ENCODE measurements around the gene DOP1B.
"Not testable (repeated sequence)": the region's sequence is repeated elsewhere in the genome, so short reads cannot be mapped to it uniquely, and the experiment has no call there.

Gene DOP1B

DNA sequence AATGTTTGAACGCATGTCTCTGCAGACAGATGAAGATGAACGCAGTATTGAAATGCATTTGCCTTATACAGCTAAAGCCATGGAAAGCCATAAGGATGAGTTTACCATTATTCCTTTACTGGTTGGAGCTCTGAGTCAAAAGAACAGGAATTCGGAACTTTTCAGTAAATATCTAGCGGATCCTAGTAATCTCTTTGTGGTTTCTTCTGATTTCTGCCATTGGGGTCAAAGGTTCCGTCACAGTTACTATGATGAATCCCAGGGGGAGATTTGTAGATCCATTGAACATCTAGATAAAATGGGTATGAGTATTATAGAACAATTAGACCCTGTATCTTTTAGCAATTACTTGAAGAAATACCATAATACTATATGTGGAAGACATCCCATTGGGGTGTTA is 25.8 kb upstream of the DOP1B start:
- H3K4me1 ChIP-seq (ENCODE audit: control insufficient read depth in 2 of 2, insufficient read depth in 1 of 2, low read depth in 1 of 2, low read length in 2 of 2), result peaks cover 8 to 10% of the 10 kb centered on the region in 2 donors
- peak overlapping the region; percentile 72 for H2AFZ ChIP-seq (ENCODE audit: low read length)
- not testable (repeated sequence) for H3K4me2 ChIP-seq (ENCODE audit: insufficient read depth, low read length, poor library complexity, severe bottlenecking); H3K9me3 ChIP-seq (replicated peaks in 1 of 2; ENCODE audit: control insufficient read depth in 2 of 2, insufficient read depth in 1 of 2, low read depth in 1 of 2, low read length in 2 of 2); H3K27ac ChIP-seq (replicated peaks; ENCODE audit: low read length); H2BK5ac ChIP-seq (ENCODE audit: low read length); H3K9ac ChIP-seq (ENCODE audit: low read depth, low read length, poor library complexity); DNase-seq (ENCODE audit: low spot score); H3K79me1 ChIP-seq (ENCODE audit: low read depth, low read length); H2AK5ac ChIP-seq (ENCODE audit: low read depth, low read length); H3K23ac ChIP-seq (ENCODE audit: low read depth, low read length, poor library complexity); H2BK12ac ChIP-seq (ENCODE audit: low read length); H3K36me3 ChIP-seq (replicated peaks in 1 of 2; ENCODE audit: control insufficient read depth in 2 of 2, insufficient read depth in 2 of 2, low read length in 2 of 2); H3K4ac ChIP-seq (ENCODE audit: low read length); H3K4me3 ChIP-seq (ENCODE audit: low read length in 2 of 2); H2BK120ac ChIP-seq (ENCODE audit: low read depth, low read length); H4K91ac ChIP-seq (ENCODE audit: low read depth, low read length, poor library complexity); H3K18ac ChIP-seq (ENCODE audit: low read length); H4K8ac ChIP-seq (ENCODE audit: low read depth, low read length); H2BK15ac ChIP-seq (ENCODE audit: low read length); H3K14ac ChIP-seq (ENCODE audit: low read length)
- no CpG with 5 or more reads among the region's 5 CpGs for WGBS, 2 donors (ENCODE audit: extremely low coverage in 2 of 2, insufficient read length in 2 of 2, insufficient replicate concordance in 1 of 2)
- peaks cover 10 to 55% (median 32%) of the 10 kb centered on the region in 3 experiments for H3K27me3 ChIP-seq (ENCODE audit: control insufficient read depth in 3 of 3, insufficient read depth in 3 of 3, low read depth in 1 of 3, low read length in 3 of 3)

DNA sequence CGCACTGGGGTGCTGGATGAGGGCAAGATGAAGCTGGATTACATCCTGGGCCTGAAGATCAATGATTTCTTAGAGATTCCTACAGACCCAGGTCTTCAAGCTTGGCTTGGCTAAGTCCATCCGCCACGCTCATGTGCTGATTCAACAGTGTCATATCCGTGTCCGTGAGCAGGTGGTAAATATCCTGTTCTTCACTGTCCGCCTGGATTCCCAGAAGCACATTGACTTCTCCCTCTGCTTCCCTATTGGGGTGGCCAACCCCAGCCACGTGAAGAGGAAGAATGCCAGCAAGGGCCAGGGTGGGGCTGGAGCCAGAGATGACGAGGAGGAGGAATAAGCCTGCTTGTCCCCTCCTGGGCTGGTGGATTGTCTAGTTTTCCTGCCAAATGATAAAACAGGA is 23.9 kb upstream of the DOP1B start:
- DNase-seq (ENCODE audit: low spot score), result no peak
- Histone ChIP-seq H3K4ac (ENCODE audit: low read length) (no peak overlapping the region), H2BK120ac (ENCODE audit: low read depth, low read length) (no peak overlapping the region), H3K27ac (replicated peaks; ENCODE audit: low read length) (no peak overlapping the region), H3K4me2 (ENCODE audit: insufficient read depth, low read length, poor library complexity, severe bottlenecking) (no peak overlapping the region), H3K79me1 (ENCODE audit: low read depth, low read length) (peaks cover 3% of the 10 kb centered on the region), H3K23ac (ENCODE audit: low read depth, low read length, poor library complexity) (no peak overlapping the region), H2AK5ac (ENCODE audit: low read depth, low read length) (no peak overlapping the region), H3K9me3 (replicated peaks in 1 of 2; ENCODE audit: control insufficient read depth in 2 of 2, insufficient read depth in 1 of 2, low read depth in 1 of 2, low read length in 2 of 2) (peaks cover 0 to 2% of the 10 kb centered on the region in 2 donors), H4K91ac (ENCODE audit: low read depth, low read length, poor library complexity) (peak overlapping the region; percentile 8), H3K9ac (ENCODE audit: low read depth, low read length, poor library complexity) (no peak overlapping the region), H2BK12ac (ENCODE audit: low read length) (no peak overlapping the region), H4K8ac (ENCODE audit: low read depth, low read length) (no peak overlapping the region), H2AFZ (ENCODE audit: low read length) (no peak overlapping the region), H3K27me3 (ENCODE audit: control insufficient read depth in 3 of 3, insufficient read depth in 3 of 3, low read depth in 1 of 3, low read length in 3 of 3) (peaks cover 12 to 73% (median 48%) of the 10 kb centered on the region in 3 experiments), H2BK5ac (ENCODE audit: low read length) (no peak overlapping the region), H3K36me3 (replicated peaks in 1 of 2; ENCODE audit: control insufficient read depth in 2 of 2, insufficient read depth in 2 of 2, low read length in 2 of 2) (no peaks in the 10 kb centered on the region), H3K4me3 (ENCODE audit: low read length in 2 of 2) (no peak overlapping the region), H2BK15ac (ENCODE audit: low read length) (no peak overlapping the region), H3K18ac (ENCODE audit: low read length) (no peak overlapping the region), H3K14ac (ENCODE audit: low read length) (no peak overlapping the region), H3K4me1 (ENCODE audit: control insufficient read depth in 2 of 2, insufficient read depth in 1 of 2, low read depth in 1 of 2, low read length in 2 of 2) (peaks cover 8 to 13% of the 10 kb centered on the region in 2 donors)
- WGBS, 2 donors (ENCODE audit: extremely low coverage in 2 of 2, insufficient read length in 2 of 2, insufficient replicate concordance in 1 of 2), result no CpG with 5 or more reads among the region's 8 CpGs

DNA sequence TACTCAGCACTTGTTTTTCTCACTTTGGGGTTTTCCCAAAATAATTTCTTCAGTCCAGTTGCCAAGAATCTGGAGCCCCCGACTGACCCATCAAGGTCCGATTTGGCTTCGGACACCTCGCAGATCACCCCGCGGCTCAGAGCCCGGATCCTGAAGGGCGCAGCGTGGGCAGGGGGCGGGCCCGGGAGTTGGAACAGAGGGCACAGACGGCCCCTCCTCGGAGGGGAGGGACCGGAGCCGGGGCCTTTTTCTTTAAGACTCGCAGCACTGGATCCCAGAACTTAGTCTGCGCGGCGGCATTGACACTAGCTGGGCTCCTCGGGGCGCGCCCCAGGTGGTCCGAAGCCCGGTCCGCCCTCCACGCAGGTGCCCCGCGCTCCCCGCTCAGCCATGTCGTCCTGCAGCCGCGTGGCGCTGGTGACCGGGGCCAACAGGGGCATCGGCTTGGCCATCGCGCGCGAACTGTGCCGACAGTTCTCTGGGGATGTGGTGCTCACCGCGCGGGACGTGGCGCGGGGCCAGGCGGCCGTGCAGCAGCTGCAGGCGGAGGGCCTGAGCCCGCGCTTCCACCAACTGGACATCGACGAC is 21.7 kb upstream of the DOP1B start, which contains the start of gene CBR3:
Gene CBR3 (plus strand): TSS at position 277 of the 588 bp plus-strand sequence. CDS start 114 bp downstream, at position 391.
- Histone ChIP-seq H3K4me3 (ENCODE audit: low read length in 2 of 2) (peak within 1 kb of the TSS; percentile 48 to 78), H3K18ac (ENCODE audit: low read length) (peak within 1 kb of the TSS; percentile 90), H4K91ac (ENCODE audit: low read depth, low read length, poor library complexity) (no peak within 1 kb of the TSS), H3K79me1 (ENCODE audit: low read depth, low read length) (peaks cover 3% of the 10 kb centered on the region), H3K4me1 (ENCODE audit: control insufficient read depth in 2 of 2, insufficient read depth in 1 of 2, low read depth in 1 of 2, low read length in 2 of 2) (peaks cover 8 to 13% of the 10 kb centered on the region in 2 donors), H3K36me3 (replicated peaks in 1 of 2; ENCODE audit: control insufficient read depth in 2 of 2, insufficient read depth in 2 of 2, low read length in 2 of 2) (no peaks in the 10 kb centered on the region), H3K9me3 (replicated peaks in 1 of 2; ENCODE audit: control insufficient read depth in 2 of 2, insufficient read depth in 1 of 2, low read depth in 1 of 2, low read length in 2 of 2) (peaks cover 0 to 2% of the 10 kb centered on the region in 2 donors), H3K9ac (ENCODE audit: low read depth, low read length, poor library complexity) (peak within 1 kb of the TSS; percentile 81), H4K8ac (ENCODE audit: low read depth, low read length) (peak within 1 kb of the TSS; percentile 43), H3K4ac (ENCODE audit: low read length) (no peak within 1 kb of the TSS), H2AK5ac (ENCODE audit: low read depth, low read length) (no peak within 1 kb of the TSS), H3K27me3 (ENCODE audit: control insufficient read depth in 3 of 3, insufficient read depth in 3 of 3, low read depth in 1 of 3, low read length in 3 of 3) (peaks cover 12 to 69% (median 50%) of the 10 kb centered on the region in 3 experiments), H3K27ac (replicated peaks; ENCODE audit: low read length) (no peak within 1 kb of the TSS), H2BK15ac (ENCODE audit: low read length) (peak within 1 kb of the TSS; percentile 58), H2BK120ac (ENCODE audit: low read depth, low read length) (no peak within 1 kb of the TSS), H3K14ac (ENCODE audit: low read length) (peak within 1 kb of the TSS; percentile 3), H3K23ac (ENCODE audit: low read depth, low read length, poor library complexity) (peak within 1 kb of the TSS; percentile 91), H2BK12ac (ENCODE audit: low read length) (peak within 1 kb of the TSS; percentile 99), H2BK5ac (ENCODE audit: low read length) (no peak within 1 kb of the TSS), H2AFZ (ENCODE audit: low read length) (peak within 1 kb of the TSS; percentile 98), H3K4me2 (ENCODE audit: insufficient read depth, low read length, poor library complexity, severe bottlenecking) (peak within 1 kb of the TSS; percentile 84)
- WGBS, 2 donors (ENCODE audit: extremely low coverage in 2 of 2, insufficient read length in 2 of 2, insufficient replicate concordance in 1 of 2), result no CpG with 5 or more reads among the region's 53 CpGs
- DNase-seq (ENCODE audit: low spot score), result no peak

DNA sequence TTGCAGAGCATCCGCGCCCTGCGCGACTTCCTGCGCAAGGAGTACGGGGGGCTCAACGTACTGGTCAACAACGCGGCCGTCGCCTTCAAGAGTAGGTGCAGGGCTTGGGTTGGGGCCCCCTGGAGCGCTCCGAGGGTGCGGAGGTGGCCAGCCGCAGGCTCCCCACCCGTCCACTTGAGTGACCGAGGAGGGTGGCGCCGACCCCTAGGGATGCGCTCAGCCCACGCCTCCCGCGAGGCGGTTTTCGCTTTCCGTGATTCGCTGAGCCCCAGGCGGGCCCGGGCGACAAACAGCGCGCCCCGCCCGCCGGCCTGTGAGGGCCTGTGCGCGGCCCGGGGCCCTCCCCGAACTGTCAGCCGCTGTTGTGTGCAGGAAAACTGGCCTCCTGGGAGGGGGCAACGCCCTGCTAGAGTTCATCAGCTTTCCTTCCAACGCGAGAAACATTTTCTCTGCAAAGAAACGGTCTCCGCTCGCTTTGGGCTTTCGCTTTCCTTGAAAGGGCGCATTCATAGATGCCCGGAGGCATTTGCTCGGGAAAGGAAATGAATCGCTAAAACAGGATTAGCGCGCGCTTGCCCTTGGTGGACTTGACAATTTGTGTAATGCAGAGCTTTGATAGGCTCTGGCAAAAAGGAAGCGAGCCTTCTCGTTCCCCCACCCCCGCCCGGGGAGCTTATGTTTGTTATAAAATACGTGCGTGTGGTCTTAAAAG is 21.1 kb upstream of the DOP1B start:
- H4K91ac ChIP-seq (ENCODE audit: low read depth, low read length, poor library complexity), result no peak overlapping the region
- peaks cover 3% of the 10 kb centered on the region for H3K79me1 ChIP-seq (ENCODE audit: low read depth, low read length)
- peaks cover 8 to 13% of the 10 kb centered on the region in 2 donors for H3K4me1 ChIP-seq (ENCODE audit: control insufficient read depth in 2 of 2, insufficient read depth in 1 of 2, low read depth in 1 of 2, low read length in 2 of 2)
- peak overlapping the region; percentile 58 for H2BK15ac ChIP-seq (ENCODE audit: low read length)
- DNase-seq (ENCODE audit: low spot score), result no peak
- no peak overlapping the region for H2AK5ac ChIP-seq (ENCODE audit: low read depth, low read length)
- peak overlapping the region; percentile 98 for H2AFZ ChIP-seq (ENCODE audit: low read length)
- peak overlapping the region; percentile 99 for H2BK12ac ChIP-seq (ENCODE audit: low read length)
- H3K27ac ChIP-seq (replicated peaks; ENCODE audit: low read length), result no peak overlapping the region
- WGBS, 2 donors (ENCODE audit: extremely low coverage in 2 of 2, insufficient read length in 2 of 2, insufficient replicate concordance in 1 of 2), result no CpG with 5 or more reads among the region's 60 CpGs
- no peaks in the 10 kb centered on the region for H3K36me3 ChIP-seq (replicated peaks in 1 of 2; ENCODE audit: control insufficient read depth in 2 of 2, insufficient read depth in 2 of 2, low read length in 2 of 2)
- peak overlapping the region; percentile 84 for H3K4me2 ChIP-seq (ENCODE audit: insufficient read depth, low read length, poor library complexity, severe bottlenecking)
- peak overlapping the region; percentile 90 for H3K18ac ChIP-seq (ENCODE audit: low read length)
- H3K9me3 ChIP-seq (replicated peaks in 1 of 2; ENCODE audit: control insufficient read depth in 2 of 2, insufficient read depth in 1 of 2, low read depth in 1 of 2, low read length in 2 of 2), result peaks cover 0 to 2% of the 10 kb centered on the region in 2 donors
- H3K14ac ChIP-seq (ENCODE audit: low read length), result peak overlapping the region; percentile 3
- no peak overlapping the region for H3K4ac ChIP-seq (ENCODE audit: low read length)
- peak overlapping the region; percentile 91 for H3K23ac ChIP-seq (ENCODE audit: low read depth, low read length, poor library complexity)
- peak overlapping the region; percentile 48 to 78 for H3K4me3 ChIP-seq (ENCODE audit: low read length in 2 of 2)
- no peak overlapping the region for H4K8ac ChIP-seq (ENCODE audit: low read depth, low read length)
- no peak overlapping the region for H2BK5ac ChIP-seq (ENCODE audit: low read length)
- H3K27me3 ChIP-seq (ENCODE audit: control insufficient read depth in 3 of 3, insufficient read depth in 3 of 3, low read depth in 1 of 3, low read length in 3 of 3), result peaks cover 12 to 68% (median 50%) of the 10 kb centered on the region in 3 experiments
- H3K9ac ChIP-seq (ENCODE audit: low read depth, low read length, poor library complexity), result peak overlapping the region; percentile 81
- H2BK120ac ChIP-seq (ENCODE audit: low read depth, low read length), result no peak overlapping the region
